AG09309 (cell line): ENCODE measurements around the gene WDR54.

Experiments
- DNase-seq: peaks from one replicate; pipeline ENCODE4 v3.0.0-alpha.2; 2010; ENCODE audit warnings: low read depth
- H3K4me3 ChIP-seq: 2 replicates; pipeline ENCODE4 v1.5.1; 2011; ENCODE audit warnings: mild to moderate bottlenecking, low read depth, low read length, moderate library complexity; ENCODE audit not compliant: control insufficient read depth
- CTCF ChIP-seq: IDR thresholded peaks from 2 replicates; pipeline ENCODE4 v1.5.1; 2011; ENCODE audit warnings: mild to moderate bottlenecking, low read depth, low read length, inconsistent platforms; ENCODE audit not compliant: insufficient read depth, control insufficient read depth; ENCODE audit errors: missing control alignments

Gene WDR54

GRCh38 chr2:74430502-74430901 is 9.0 kb downstream of the WDR54 start:
- DNase-seq, result no peak
- TF ChIP-seq CTCF, result no peak

GRCh38 chr2:74436111-74436805 is 14.7 kb downstream of the WDR54 start:
- TF ChIP-seq CTCF, result no peak
- no peak overlapping the region for H3K4me3 ChIP-seq
- no peak for DNase-seq

More at GRCh38 chr2:74430502-74430901, 9.0 kb downstream of the WDR54 start:
- no peak overlapping the region for H3K4me3 ChIP-seq

GRCh38 chr2:74436848-74437695 is 15.5 kb downstream of the WDR54 start:
- no peak for TF ChIP-seq CTCF
- no peak overlapping the region for H3K4me3 ChIP-seq
- no peak for DNase-seq

DNA sequence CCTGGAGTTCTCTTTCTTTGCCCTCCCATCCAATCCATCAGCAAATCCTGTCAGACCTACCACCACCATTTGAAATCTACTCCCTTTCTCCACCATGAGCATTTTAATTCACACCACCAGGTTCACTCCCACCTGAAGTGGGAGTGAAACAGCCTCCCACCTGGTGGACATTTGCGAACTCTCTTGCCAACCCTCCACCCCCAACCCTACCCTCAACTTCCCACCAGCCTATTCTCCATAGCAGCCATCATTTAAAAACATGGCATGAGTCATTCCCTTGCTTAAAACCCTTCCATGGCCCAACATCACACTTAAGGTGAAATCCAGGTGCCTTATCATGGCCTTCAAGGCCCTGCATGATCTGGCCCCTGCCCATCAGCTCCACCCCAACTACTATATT is 16.7 kb downstream of the WDR54 start:
- no peak overlapping the region for H3K4me3 ChIP-seq
- DNase-seq, result no peak
- TF ChIP-seq CTCF, result no peak

GRCh38 chr2:74439373-74439772 is 17.8 kb downstream of the WDR54 start:
- no peak for TF ChIP-seq CTCF
- H3K4me3 ChIP-seq, result peak overlapping the region; percentile 71
- DNase-seq, result no peak

DNA sequence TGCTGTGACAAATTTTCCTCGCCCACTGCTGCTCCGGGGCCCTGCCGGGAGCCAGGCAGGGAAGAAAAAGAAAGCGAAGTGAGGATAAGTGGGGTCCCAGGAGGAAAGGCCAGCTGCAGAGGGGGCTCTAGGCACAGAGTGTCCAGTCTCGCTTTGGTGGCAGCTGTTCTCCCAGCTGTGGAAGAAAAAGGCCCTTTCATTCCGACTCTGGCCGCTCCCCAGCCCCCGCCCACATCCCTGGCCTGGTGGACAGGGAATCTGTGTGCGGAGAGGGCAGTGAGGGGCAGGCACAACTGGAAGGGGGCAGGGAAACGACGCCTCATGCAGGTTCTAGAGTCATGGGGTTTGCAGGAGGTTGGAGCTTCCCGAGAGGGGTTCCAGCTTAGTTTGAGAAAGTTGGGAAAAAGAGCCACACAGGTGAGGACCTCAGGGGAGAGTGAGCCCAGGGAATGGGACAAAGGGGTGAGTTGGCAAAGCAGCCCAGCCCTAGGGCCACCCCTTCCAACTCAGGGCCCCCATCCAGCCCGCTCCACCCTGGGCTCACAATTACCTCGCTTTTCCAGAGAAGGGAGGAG is 18.4 kb downstream of the WDR54 start:
- TF ChIP-seq CTCF, result no peak
- peak overlapping the region; percentile 71 for H3K4me3 ChIP-seq
- no peak for DNase-seq
